GM18951 (cell line): Measurements from ENCODE around the gene AURKAIP1.
"Not testable (repeated sequence)": the region's sequence is repeated elsewhere in the genome, so short reads cannot be mapped to it uniquely, and the experiment has no call there.

Experiments used
- POLR2A ChIP-seq: IDR thresholded peaks from 4 replicates; pipeline ENCODE4 v1.6.1; 2011; ENCODE audit warnings: mild to moderate bottlenecking; ENCODE audit not compliant: insufficient read length, insufficient read depth; ENCODE audit errors: extremely low read depth
- in situ Hi-C: fragments of 300-500 bp; cut with MboI; formaldehyde crosslinking; loops from one replicate; pipeline ENCODE4 v1.12.0; 2022; ENCODE audit warnings: low sequenced_read_pairs, mixed read lengths, inconsistent platforms; ENCODE audit not compliant: unreplicated experiment

The AURKAIP1 gene

GRCh38 chr1:1415751-1416150, 40.7 kb upstream of the AURKAIP1 start:
- in situ Hi-C loops, result no loop called here

GRCh38 chr1:1412311-1412902, 37.4 kb upstream of the AURKAIP1 start:
- in situ Hi-C loops, result not testable (repeated sequence)

More at GRCh38 chr1:1415751-1416150, 40.7 kb upstream of the AURKAIP1 start:
- TF ChIP-seq POLR2A, result no peak

GRCh38 chr1:1411626-1412025, 36.6 kb upstream of the AURKAIP1 start:
- no peak for TF ChIP-seq POLR2A
- in situ Hi-C loops, result no loop called here

GRCh38 chr1:1410238-1410637, 35.2 kb upstream of the AURKAIP1 start:
- in situ Hi-C loops, result not testable (repeated sequence)

DNA sequence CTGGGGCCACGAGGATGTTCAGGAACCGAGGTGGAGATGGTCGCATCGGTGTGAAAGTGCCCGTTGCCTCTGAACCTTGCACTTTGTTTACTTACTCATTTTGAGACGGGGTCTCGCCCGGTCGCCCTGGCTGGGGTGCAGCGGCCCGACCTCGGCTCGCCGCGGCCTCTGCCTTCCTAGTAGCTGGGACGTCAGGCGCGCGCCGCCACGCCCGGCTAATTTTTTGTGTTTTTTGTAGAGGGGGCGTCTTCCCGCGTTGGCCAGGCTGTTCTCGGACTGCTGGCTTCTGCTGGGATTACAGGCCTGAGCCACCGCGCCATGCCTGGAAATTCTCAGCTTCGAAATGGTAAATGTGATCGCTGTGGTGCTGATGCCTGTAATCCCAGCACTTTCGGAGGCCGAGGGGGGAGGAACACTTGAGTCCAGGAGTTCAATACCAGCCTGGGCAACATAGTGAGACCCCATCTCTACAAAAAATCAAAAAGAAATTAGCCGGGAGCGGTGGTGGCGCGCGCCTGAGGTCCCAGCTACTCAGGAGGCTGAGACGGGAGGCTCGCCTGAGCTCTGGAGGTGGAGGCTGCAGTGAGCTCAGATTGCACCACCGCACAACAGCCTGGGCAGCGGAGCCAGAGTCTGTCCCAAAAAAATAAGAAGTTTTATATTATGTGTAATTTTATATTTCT, 32.8 kb upstream of the AURKAIP1 start:
- in situ Hi-C loops, result no loop called here
- no peak for TF ChIP-seq POLR2A

GRCh38 chr1:1406821-1407635, 32.0 kb upstream of the AURKAIP1 start, which contains the start of gene MRPL20:
Gene MRPL20, minus strand, starts transcription at chr1:1407293. Its CDS starts 76 bp downstream, at chr1:1407217.
- in situ Hi-C loops, result no loop called here
- TF ChIP-seq POLR2A, result peak; percentile 91

GRCh38 chr1:1406101-1406820, 31.3 kb upstream of the AURKAIP1 start:
- in situ Hi-C loops, result no loop called here
- no peak for TF ChIP-seq POLR2A

- in situ Hi-C loops, result no loop called here
- no peak for TF ChIP-seq POLR2A
These were observed 28.6 kb upstream of the AURKAIP1 start for GRCh38 chr1:1403653-1404052.

GRCh38 chr1:1402901-1403392, 27.9 kb upstream of the AURKAIP1 start:
- in situ Hi-C loops, result not testable (repeated sequence)

- in situ Hi-C loops, result no loop called here
- peak; percentile 19 for TF ChIP-seq POLR2A
These were observed 27.3 kb upstream of the AURKAIP1 start for GRCh38 chr1:1402072-1402900.

GRCh38 chr1:1401457-1402010, 26.5 kb upstream of the AURKAIP1 start:
- TF ChIP-seq POLR2A, result peak; percentile 28
- in situ Hi-C loops, result no loop called here
